NCI-H2171 treated with DMSO at 0.1 percent for 48 hours (cell line): ENCODE results near the gene PAX9.

Experiments used
- DNase-seq: peaks from one replicate; lab custom pipeline; 2025; lab: John Stamatoyannopoulos, UW

The PAX9 gene

GRCh38 chr14:36661506-36662257 is at the start of gene PAX9:
Gene PAX9 (plus strand): TSS chr14:36661860. CDS start chr14:36662090, 230 bp downstream.
- peak; percentile 96 for DNase-seq

GRCh38 chr14:36617824-36618223 is 43.8 kb upstream of the PAX9 start:
- peak; percentile 12 for DNase-seq

- DNase-seq = no peak
These were observed 43.0 kb upstream of the PAX9 start for GRCh38 chr14:36618641-36619040.

GRCh38 chr14:36619131-36619530 is 42.5 kb upstream of the PAX9 start:
- DNase-seq = no peak

GRCh38 chr14:36619853-36620252 is 41.8 kb upstream of the PAX9 start:
- DNase-seq = no peak

GRCh38 chr14:36625014-36625413 is 36.6 kb upstream of the PAX9 start:
- DNase-seq = no peak

GRCh38 chr14:36625436-36625835 is 36.2 kb upstream of the PAX9 start:
- no peak for DNase-seq

- no peak for DNase-seq
These were observed 35.5 kb upstream of the PAX9 start for GRCh38 chr14:36626151-36626550.

- DNase-seq = no peak
These were observed 33.7 kb upstream of the PAX9 start for GRCh38 chr14:36627981-36628380.

GRCh38 chr14:36633580-36633979 is 28.1 kb upstream of the PAX9 start:
- no peak for DNase-seq

GRCh38 chr14:36646664-36647416 is 14.8 kb upstream of the PAX9 start:
- no peak for DNase-seq

GRCh38 chr14:36647417-36647823 is 14.2 kb upstream of the PAX9 start:
- no peak for DNase-seq

GRCh38 chr14:36647824-36648753 is 13.6 kb upstream of the PAX9 start:
- DNase-seq = peak; percentile 78

- DNase-seq = no peak
These were observed 11.6 kb upstream of the PAX9 start for GRCh38 chr14:36649872-36650650.

GRCh38 chr14:36652542-36653201 is 9.0 kb upstream of the PAX9 start:
- peak; percentile 90 for DNase-seq

- DNase-seq = no peak
These were observed 8.2 kb upstream of the PAX9 start for GRCh38 chr14:36653413-36653812.

GRCh38 chr14:36653962-36654793 is 7.5 kb upstream of the PAX9 start:
- no peak for DNase-seq

GRCh38 chr14:36654794-36655381 is 6.8 kb upstream of the PAX9 start:
- no peak for DNase-seq

- DNase-seq = no peak
These were observed 6.1 kb upstream of the PAX9 start for GRCh38 chr14:36655571-36655962.
